ENCODE data around the gene HELZ2. TPM values are rescaled to one million over a fixed set of nuclear protein-coding genes. Genes with fewer than 3 reads are reported as not detected.

Gene HELZ2
- polyA plus RNA-seq, 1 of the 3 experiments (the other 2 are of a cell fraction) = 7.6 TPM

GRCh38 chr20:63577317-63577894 is 3.4 kb upstream of the HELZ2 start:
- POLR2A ChIA-PET = no interaction called here
- Histone ChIP-seq H3K4me1 (ENCODE audit: control insufficient read depth in 1 of 2, insufficient read depth in 2 of 2, low read depth in 1 of 2, low read length in 1 of 2) (peaks cover 3 to 36% of the 10 kb centered on the region in 2 experiments; a peak in 2 of 4 replicates), H3K27ac (ENCODE audit: low read depth in 2 of 2, low read length in 1 of 2) (peak overlapping the region in 1 of 2 experiments; percentile 18; a peak in 1 of 4 replicates), H3K36me3 (replicated peaks in 1 of 2; ENCODE audit: control insufficient read depth in 1 of 2, insufficient read depth in 2 of 2, low read length in 1 of 2) (peaks cover 0 to under 1% of the 10 kb centered on the region in 2 experiments), H3K79me2 (ENCODE audit: insufficient read depth) (peaks cover 8% of the 10 kb centered on the region; the same call in 1 of the 2 replicates), H3K27me3 (ENCODE audit: insufficient read depth) (no peaks in the 10 kb centered on the region), H4K20me1 (ENCODE audit: insufficient read depth) (no peaks in the 10 kb centered on the region), H3K9ac (no peak overlapping the region), H3K9me3 (no peaks in the 10 kb centered on the region), H3F3A (replicated peaks; ENCODE audit: insufficient read depth) (no peaks in the 10 kb centered on the region), H3K4me3 (ENCODE audit: low read depth in 2 of 2, low read length in 1 of 2) (no peak overlapping the region), H3K9me2 (no peaks in the 10 kb centered on the region), H2AFZ (ENCODE audit: low read depth) (no peak overlapping the region), H3K4me2 (no peak overlapping the region)
- 62% methylated on average over 10 of the region's 19 CpGs for WGBS (ENCODE audit: low lambda C conversion rate)
- CTCF ChIA-PET = interaction anchor here (1.1 to 1.2 kb wide), 2 partner anchors 8 to 40 kb away, joined by 3 to 5 read pairs; partner anchors contain the start of gene PTK6
- peak; percentile 87 for DNase-seq
- TF ChIP-seq MXI1 (IDR thresholded peaks at IDR 0.05; ENCODE audit: low read depth, low read length) = peak; percentile 99
- no peak for TF ChIP-seq MEF2A (IDR thresholded peaks at IDR 0.05; ENCODE audit: borderline replicate concordance, low read depth)
- TF ChIP-seq MAX (IDR thresholded peaks at IDR 0.05; ENCODE audit: low read depth) = 0 out of 2 replicates have a peak, but pooled peaks have one; percentile 25
- 0 out of 2 replicates have a peak, but pooled peaks have one; percentile 3 for TF ChIP-seq RAD21 (IDR thresholded peaks at IDR 0.05; ENCODE audit: low read length)
- TF ChIP-seq FOSL2 (IDR thresholded peaks at IDR 0.05; ENCODE audit: borderline replicate concordance, low read depth) = no peak
- TF ChIP-seq RCOR1 (IDR thresholded peaks at IDR 0.05; ENCODE audit: low read length) = no peak

DNA sequence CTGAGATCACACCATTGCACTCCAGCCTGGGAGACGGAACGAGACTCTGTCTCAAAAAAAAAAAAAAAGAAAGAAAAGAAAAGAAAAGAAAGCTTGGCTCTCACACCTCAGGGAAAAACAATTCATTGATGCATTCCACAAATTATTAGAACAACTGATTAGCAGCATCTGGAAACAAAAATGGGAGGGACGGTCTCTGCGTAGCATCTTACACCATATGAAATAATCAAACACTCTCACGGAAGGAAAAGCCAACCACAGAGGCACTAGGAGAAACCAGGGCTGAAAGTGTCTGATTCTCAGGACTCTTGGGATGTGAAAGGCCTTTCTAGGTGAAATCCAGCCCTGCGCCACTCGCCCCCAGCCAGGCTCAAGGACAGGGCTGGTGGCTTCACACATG is 2.3 kb upstream of the HELZ2 start:
- Histone ChIP-seq H3K27me3 (ENCODE audit: insufficient read depth) (no peaks in the 10 kb centered on the region), H3K9ac (no peak overlapping the region), H3F3A (replicated peaks; ENCODE audit: insufficient read depth) (no peaks in the 10 kb centered on the region), H3K79me2 (ENCODE audit: insufficient read depth) (peaks cover 8% of the 10 kb centered on the region; the same call in 1 of the 2 replicates), H3K4me3 (ENCODE audit: low read depth in 2 of 2, low read length in 1 of 2) (no peak overlapping the region), H3K27ac (ENCODE audit: low read depth in 2 of 2, low read length in 1 of 2) (no peak overlapping the region), H3K9me3 (no peaks in the 10 kb centered on the region), H3K36me3 (replicated peaks in 1 of 2; ENCODE audit: control insufficient read depth in 1 of 2, insufficient read depth in 2 of 2, low read length in 1 of 2) (peaks cover 0 to 6% of the 10 kb centered on the region in 2 experiments), H3K4me2 (no peak overlapping the region), H3K4me1 (ENCODE audit: control insufficient read depth in 1 of 2, insufficient read depth in 2 of 2, low read depth in 1 of 2, low read length in 1 of 2) (peaks cover 3 to 36% of the 10 kb centered on the region in 2 experiments; a peak in 2 of 4 replicates), H4K20me1 (ENCODE audit: insufficient read depth) (no peaks in the 10 kb centered on the region), H2AFZ (ENCODE audit: low read depth) (no peak overlapping the region), H3K9me2 (no peaks in the 10 kb centered on the region)
- CTCF ChIA-PET = no interaction called here
- no peak for TF ChIP-seq MXI1 (IDR thresholded peaks at IDR 0.05; ENCODE audit: low read depth, low read length)
- no peak for TF ChIP-seq RXRA (IDR thresholded peaks at IDR 0.05; ENCODE audit: borderline replicate concordance, low read depth)
- TF ChIP-seq TAF1 (IDR thresholded peaks at IDR 0.05; ENCODE audit: borderline replicate concordance, low read depth, low read length) = no peak
- TF ChIP-seq ELF1 (IDR thresholded peaks at IDR 0.05) = no peak
- TF ChIP-seq TCF12 (IDR thresholded peaks at IDR 0.05) = no peak
- TF ChIP-seq FOSL2 (IDR thresholded peaks at IDR 0.05; ENCODE audit: borderline replicate concordance, low read depth) = no peak
- TF ChIP-seq YY1 (IDR thresholded peaks at IDR 0.05; ENCODE audit: low read depth) = no peak
- no peak for TF ChIP-seq EZH2phosphoT487 (IDR thresholded peaks at IDR 0.05; ENCODE audit: borderline replicate concordance, low read depth)
- TF ChIP-seq, protein P1, sequence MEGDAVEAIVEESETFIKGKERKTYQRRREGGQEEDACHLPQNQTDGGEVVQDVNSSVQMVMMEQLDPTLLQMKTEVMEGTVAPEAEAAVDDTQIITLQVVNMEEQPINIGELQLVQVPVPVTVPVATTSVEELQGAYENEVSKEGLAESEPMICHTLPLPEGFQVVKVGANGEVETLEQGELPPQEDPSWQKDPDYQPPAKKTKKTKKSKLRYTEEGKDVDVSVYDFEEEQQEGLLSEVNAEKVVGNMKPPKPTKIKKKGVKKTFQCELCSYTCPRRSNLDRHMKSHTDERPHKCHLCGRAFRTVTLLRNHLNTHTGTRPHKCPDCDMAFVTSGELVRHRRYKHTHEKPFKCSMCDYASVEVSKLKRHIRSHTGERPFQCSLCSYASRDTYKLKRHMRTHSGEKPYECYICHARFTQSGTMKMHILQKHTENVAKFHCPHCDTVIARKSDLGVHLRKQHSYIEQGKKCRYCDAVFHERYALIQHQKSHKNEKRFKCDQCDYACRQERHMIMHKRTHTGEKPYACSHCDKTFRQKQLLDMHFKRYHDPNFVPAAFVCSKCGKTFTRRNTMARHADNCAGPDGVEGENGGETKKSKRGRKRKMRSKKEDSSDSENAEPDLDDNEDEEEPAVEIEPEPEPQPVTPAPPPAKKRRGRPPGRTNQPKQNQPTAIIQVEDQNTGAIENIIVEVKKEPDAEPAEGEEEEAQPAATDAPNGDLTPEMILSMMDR (IDR thresholded peaks at IDR 0.05) = no peak
- TF ChIP-seq, protein P2, sequence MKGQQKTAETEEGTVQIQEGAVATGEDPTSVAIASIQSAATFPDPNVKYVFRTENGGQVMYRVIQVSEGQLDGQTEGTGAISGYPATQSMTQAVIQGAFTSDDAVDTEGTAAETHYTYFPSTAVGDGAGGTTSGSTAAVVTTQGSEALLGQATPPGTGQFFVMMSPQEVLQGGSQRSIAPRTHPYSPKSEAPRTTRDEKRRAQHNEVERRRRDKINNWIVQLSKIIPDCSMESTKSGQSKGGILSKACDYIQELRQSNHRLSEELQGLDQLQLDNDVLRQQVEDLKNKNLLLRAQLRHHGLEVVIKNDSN (IDR thresholded peaks at IDR 0.05; ENCODE audit: borderline replicate concordance, low read depth) = no peak
- no peak for TF ChIP-seq MEF2A (IDR thresholded peaks at IDR 0.05; ENCODE audit: borderline replicate concordance, low read depth)
- TF ChIP-seq SIN3A (IDR thresholded peaks at IDR 0.05; ENCODE audit: borderline replicate concordance, low read depth, low read length) = no peak
- TF ChIP-seq GABPA (IDR thresholded peaks at IDR 0.05; ENCODE audit: low read depth) = no peak
- no peak for TF ChIP-seq NFIC (IDR thresholded peaks at IDR 0.05; ENCODE audit: borderline replicate concordance)
- TF ChIP-seq RAD21 (IDR thresholded peaks at IDR 0.05; ENCODE audit: low read length) = no peak
- no peak for TF ChIP-seq JUND (IDR thresholded peaks at IDR 0.05)
- no peak for TF ChIP-seq ZBTB33 (IDR thresholded peaks at IDR 0.05; ENCODE audit: borderline replicate concordance, low read depth)
- no peak for TF ChIP-seq GATA2 (CRISPR knock-in tag; IDR thresholded peaks at IDR 0.05)
- no peak for TF ChIP-seq SMC3 (IDR thresholded peaks at IDR 0.05; ENCODE audit: low read depth, low read length)
- no peak for TF ChIP-seq CHD2 (IDR thresholded peaks at IDR 0.05; ENCODE audit: low read length, partially characterized antibody)
- no peak for DNase-seq
- WGBS (ENCODE audit: low lambda C conversion rate) = 93% methylated on average over 7 of the region's 7 CpGs
- POLR2A ChIA-PET = no interaction called here

Measured in SK-N-SH (cell line).